Ovary (tissue), 3 donors: Measurements from ENCODE around the gene TNNT3.

Experiments used
- EP300 ChIP-seq: sonication (generic); formaldehyde crosslinking; IDR thresholded peaks from one replicate; pipeline ENCODE4 v1.6.1; 2017; ENCODE audit warnings: antibody characterized with exemption
- POLR2A ChIP-seq: fragments of 450-650 bp; IDR thresholded peaks from one replicate; pipeline ENCODE4 v1.6.1; 2017; ENCODE audit warnings: antibody characterized with exemption, mild to moderate bottlenecking, moderate library complexity
- TF ChIP-seq, protein P1 (sequence below), 3 donors: fragments of 450-650 bp in 2 of 3; fragments of 200-600 bp in 1 of 3; IDR thresholded peaks; one replicate each; pipeline versions ENCODE4 v1.5.1 to v1.8.0; 2016 to 2022; ENCODE audit warnings: antibody characterized with exemption in 3 of 3, mild to moderate bottlenecking in 1 of 3
- donor health status: DM: no; HTN: no; CAD: no.

- no peak for TF ChIP-seq POLR2A
- no peak for TF ChIP-seq EP300
- TF ChIP-seq, protein P1, sequence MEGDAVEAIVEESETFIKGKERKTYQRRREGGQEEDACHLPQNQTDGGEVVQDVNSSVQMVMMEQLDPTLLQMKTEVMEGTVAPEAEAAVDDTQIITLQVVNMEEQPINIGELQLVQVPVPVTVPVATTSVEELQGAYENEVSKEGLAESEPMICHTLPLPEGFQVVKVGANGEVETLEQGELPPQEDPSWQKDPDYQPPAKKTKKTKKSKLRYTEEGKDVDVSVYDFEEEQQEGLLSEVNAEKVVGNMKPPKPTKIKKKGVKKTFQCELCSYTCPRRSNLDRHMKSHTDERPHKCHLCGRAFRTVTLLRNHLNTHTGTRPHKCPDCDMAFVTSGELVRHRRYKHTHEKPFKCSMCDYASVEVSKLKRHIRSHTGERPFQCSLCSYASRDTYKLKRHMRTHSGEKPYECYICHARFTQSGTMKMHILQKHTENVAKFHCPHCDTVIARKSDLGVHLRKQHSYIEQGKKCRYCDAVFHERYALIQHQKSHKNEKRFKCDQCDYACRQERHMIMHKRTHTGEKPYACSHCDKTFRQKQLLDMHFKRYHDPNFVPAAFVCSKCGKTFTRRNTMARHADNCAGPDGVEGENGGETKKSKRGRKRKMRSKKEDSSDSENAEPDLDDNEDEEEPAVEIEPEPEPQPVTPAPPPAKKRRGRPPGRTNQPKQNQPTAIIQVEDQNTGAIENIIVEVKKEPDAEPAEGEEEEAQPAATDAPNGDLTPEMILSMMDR (IDR thresholded peaks at IDR 0.05): no peak
These were observed 18.3 kb downstream of the TNNT3 start for GRCh38 chr11:1937616-1938342.
